Neuronal stem cell (in vitro differentiated cells): ENCODE data around the gene FAM20B.

Source experiments
- DNase-seq: peaks from one replicate; pipeline ENCODE4 v3.0.0-alpha.2; 2013; ENCODE audit warnings: low spot score
- H2AFZ ChIP-seq: one replicate; pipeline ENCODE4 v1.6.1; 2013; ENCODE audit warnings: mild to moderate bottlenecking, low read length, inconsistent platforms
- H2AK5ac ChIP-seq: 2 replicates; pipeline ENCODE4 v1.6.1; 2013; ENCODE audit warnings: low read depth, mild to moderate bottlenecking, inconsistent platforms, low read length, moderate library complexity, mixed read lengths
- H2BK120ac ChIP-seq: 2 replicates; pipeline ENCODE4 v1.6.1; 2013; ENCODE audit warnings: low read depth, mild to moderate bottlenecking, inconsistent platforms, low read length, moderate library complexity, mixed read lengths
- H2BK12ac ChIP-seq: one replicate; pipeline ENCODE4 v1.6.1; 2013; ENCODE audit warnings: low read length, inconsistent platforms
- H2BK15ac ChIP-seq: 2 replicates; pipeline ENCODE4 v1.6.1; 2013; ENCODE audit warnings: mild to moderate bottlenecking, low read length, inconsistent platforms, mixed read lengths
- H2BK5ac ChIP-seq: one replicate; pipeline ENCODE4 v1.6.1; 2013; ENCODE audit warnings: inconsistent platforms, mild to moderate bottlenecking, low read length, moderate library complexity
- H3K14ac ChIP-seq: one replicate; pipeline ENCODE4 v1.6.1; 2013; ENCODE audit warnings: low read length, inconsistent platforms
- H3K18ac ChIP-seq: 2 replicates; pipeline ENCODE4 v1.6.1; 2013; ENCODE audit warnings: low read length, inconsistent platforms
- H3K23ac ChIP-seq: 2 replicates; pipeline ENCODE4 v1.6.1; 2013; ENCODE audit warnings: low read depth, mild to moderate bottlenecking, mixed read lengths, low read length, inconsistent platforms; ENCODE audit not compliant: poor library complexity
- H3K27ac ChIP-seq: replicated peaks from 3 replicates; pipeline ENCODE4 v1.5.1; 2013; ENCODE audit warnings: low read length, inconsistent platforms
- H3K27me3 ChIP-seq, 3 experiments: 2 replicates each; pipeline ENCODE4 v1.6.1; 2013; ENCODE audit warnings: low read length in 3 of 3, mild to moderate bottlenecking in 2 of 3, inconsistent platforms in 1 of 3, low read depth in 1 of 3, mixed read lengths in 1 of 3, moderate library complexity in 1 of 3; ENCODE audit not compliant: control insufficient read depth in 3 of 3, insufficient read depth in 3 of 3
- H3K36me3 ChIP-seq, 2 donors: replicated peaks in 1 of 2; 2 replicates each; pipeline ENCODE4 v1.6.1; 2013; ENCODE audit warnings: low read length in 2 of 2; ENCODE audit not compliant: control insufficient read depth in 2 of 2, insufficient read depth in 2 of 2
- H3K4ac ChIP-seq: 2 replicates; pipeline ENCODE4 v1.6.1; 2013; ENCODE audit warnings: inconsistent platforms, mild to moderate bottlenecking, low read length, moderate library complexity
- H3K4me1 ChIP-seq, 2 donors: 1 replicate in 1 of 2; 2 replicates in 1 of 2; pipeline ENCODE4 v1.6.1; 2013; ENCODE audit warnings: low read length in 2 of 2, low read depth in 1 of 2; ENCODE audit not compliant: control insufficient read depth in 2 of 2, insufficient read depth in 1 of 2
- H3K4me2 ChIP-seq: one replicate; pipeline ENCODE4 v1.6.1; 2013; ENCODE audit warnings: mild to moderate bottlenecking, low read length, inconsistent platforms; ENCODE audit not compliant: insufficient read depth, poor library complexity, severe bottlenecking
- H3K4me3 ChIP-seq, 2 donors: 2 replicates each; pipeline ENCODE4 v1.5.1; 2013; ENCODE audit warnings: low read length in 2 of 2, mild to moderate bottlenecking in 2 of 2, inconsistent platforms in 1 of 2, moderate library complexity in 1 of 2
- H3K79me1 ChIP-seq: one replicate; pipeline ENCODE4 v1.6.1; 2013; ENCODE audit warnings: low read depth, mild to moderate bottlenecking, inconsistent platforms, low read length, moderate library complexity
- H3K9ac ChIP-seq: one replicate; pipeline ENCODE4 v1.6.1; 2013; ENCODE audit warnings: mild to moderate bottlenecking, low read depth, low read length, inconsistent platforms; ENCODE audit not compliant: poor library complexity
- H3K9me3 ChIP-seq, 2 donors: replicated peaks in 1 of 2; 2 replicates each; pipeline versions ENCODE3 to v1.6.1; 2013; ENCODE audit warnings: low read length in 2 of 2, mild to moderate bottlenecking in 2 of 2, inconsistent platforms in 1 of 2, low read depth in 1 of 2, mixed read lengths in 1 of 2, moderate library complexity in 1 of 2; ENCODE audit not compliant: control insufficient read depth in 2 of 2, insufficient read depth in 1 of 2
- H4K8ac ChIP-seq: one replicate; pipeline ENCODE4 v1.6.1; 2013; ENCODE audit warnings: low read depth, mild to moderate bottlenecking, inconsistent platforms, low read length, moderate library complexity
- H4K91ac ChIP-seq: one replicate; pipeline ENCODE4 v1.6.1; 2013; ENCODE audit warnings: low read length, low read depth, mild to moderate bottlenecking, inconsistent platforms; ENCODE audit not compliant: poor library complexity
- WGBS, 2 donors: extraction: QIAGEN DNeasy Blood & Tissue Kit; methylation state at CpG; one replicate each; pipeline ENCODE4 v1.1.7; 2013; ENCODE audit warnings: missing lambda C conversion rate in 2 of 2, mixed read lengths in 1 of 2; ENCODE audit not compliant: insufficient read length in 2 of 2, insufficient replicate concordance in 1 of 2; ENCODE audit errors: extremely low coverage in 2 of 2; 5-methylcytosine and 5-hydroxymethylcytosine counted together

The FAM20B gene

DNA sequence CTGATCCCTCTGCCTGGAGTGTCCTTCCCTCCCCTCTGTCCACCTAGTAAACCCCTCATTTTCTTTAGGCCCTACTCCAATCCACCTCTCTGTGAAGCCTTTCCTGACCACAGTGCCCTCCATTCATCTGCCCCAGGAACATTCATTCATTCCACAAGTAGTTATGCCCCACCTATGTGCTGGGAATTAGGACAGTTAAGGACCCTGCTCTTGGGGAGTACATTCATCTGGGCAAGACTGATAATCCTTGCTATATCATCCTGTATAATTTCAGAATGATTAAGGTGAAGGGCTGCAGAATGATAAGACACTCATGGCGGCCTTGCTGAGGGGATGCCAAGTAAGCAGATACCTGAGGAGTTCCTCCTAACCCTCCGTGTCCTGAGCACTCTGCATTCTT is 10.3 kb upstream of the FAM20B start:
- H2BK15ac ChIP-seq: no peak overlapping the region
- no CpG with 5 or more reads among the region's 2 CpGs for WGBS, 2 donors
- no peak for DNase-seq

DNA sequence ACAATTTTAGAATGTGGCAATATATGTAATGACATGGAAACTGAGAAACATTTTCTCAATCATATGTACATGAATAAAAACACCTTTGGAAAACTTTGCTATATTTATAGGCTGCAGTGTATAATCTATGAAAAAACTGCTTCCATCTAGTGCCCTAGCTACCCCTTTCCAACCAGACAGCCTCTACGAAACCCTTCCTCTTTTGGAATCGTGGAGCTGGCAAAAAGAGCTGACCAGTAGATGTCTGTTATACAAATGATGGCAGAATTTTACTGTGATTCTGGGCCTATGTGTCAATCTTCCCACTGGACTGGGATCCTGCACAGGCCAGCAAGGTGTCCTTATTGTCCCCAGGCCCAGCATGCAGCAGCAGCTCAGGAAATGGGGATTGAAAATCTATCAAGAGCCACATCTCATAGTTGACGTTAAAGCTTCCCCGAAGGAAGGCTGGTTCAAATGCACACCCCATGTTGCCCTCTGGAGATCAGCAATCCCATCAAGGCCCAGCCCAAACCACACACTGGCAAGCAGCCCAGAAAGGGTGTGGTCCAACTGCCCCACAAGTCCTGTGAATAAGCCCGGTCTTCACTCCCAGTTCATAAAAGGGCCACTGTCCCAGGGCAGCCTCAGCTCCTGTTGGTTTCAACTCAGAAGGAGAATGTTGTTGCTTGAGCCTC is 8.8 kb upstream of the FAM20B start:
- H3K27ac ChIP-seq: no peak overlapping the region
- H3K9me3 ChIP-seq: no peaks in the 10 kb centered on the region
- no peak overlapping the region for H3K4ac ChIP-seq
- H2AK5ac ChIP-seq: no peak overlapping the region
- H2BK15ac ChIP-seq: no peak overlapping the region
- no peak overlapping the region for H2BK120ac ChIP-seq
- no CpG with 5 or more reads among the region's 5 CpGs for WGBS, 2 donors
- H3K27me3 ChIP-seq: peaks cover 0 to 3% (median 0%) of the 10 kb centered on the region in 3 experiments
- H2AFZ ChIP-seq: no peak overlapping the region
- H3K4me3 ChIP-seq: no peak overlapping the region
- H2BK12ac ChIP-seq: no peak overlapping the region
- H2BK5ac ChIP-seq: no peak overlapping the region
- H3K14ac ChIP-seq: no peak overlapping the region
- no peak overlapping the region for H3K18ac ChIP-seq
- H3K4me2 ChIP-seq: no peak overlapping the region
- H4K8ac ChIP-seq: no peak overlapping the region
- no peaks in the 10 kb centered on the region for H3K79me1 ChIP-seq
- H3K4me1 ChIP-seq: no peaks in the 10 kb centered on the region
- no peaks in the 10 kb centered on the region for H3K36me3 ChIP-seq
- H3K9ac ChIP-seq: no peak overlapping the region
- no peak overlapping the region for H4K91ac ChIP-seq
- no peak for DNase-seq
- peak overlapping the region; percentile 12 for H3K23ac ChIP-seq

More for the DNA sequence above, 10.3 kb upstream of the FAM20B start:
- no peak overlapping the region for H2AFZ ChIP-seq
- no peak overlapping the region for H3K18ac ChIP-seq
- no peak overlapping the region for H3K14ac ChIP-seq
- no peak overlapping the region for H3K23ac ChIP-seq
- no peak overlapping the region for H2AK5ac ChIP-seq
- H4K8ac ChIP-seq: no peak overlapping the region
- no peaks in the 10 kb centered on the region for H3K36me3 ChIP-seq
- no peak overlapping the region for H3K9ac ChIP-seq
- H3K27ac ChIP-seq: no peak overlapping the region
- no peak overlapping the region for H2BK5ac ChIP-seq
- no peaks in the 10 kb centered on the region for H3K4me1 ChIP-seq
- no peak overlapping the region for H2BK120ac ChIP-seq
- no peak overlapping the region for H3K4me3 ChIP-seq
- H3K9me3 ChIP-seq: no peaks in the 10 kb centered on the region
- H3K4ac ChIP-seq: no peak overlapping the region
- H3K27me3 ChIP-seq: peaks cover 0 to 3% (median 0%) of the 10 kb centered on the region in 3 experiments
- no peak overlapping the region for H4K91ac ChIP-seq
- H3K4me2 ChIP-seq: no peak overlapping the region
- no peaks in the 10 kb centered on the region for H3K79me1 ChIP-seq
- H2BK12ac ChIP-seq: no peak overlapping the region

DNA sequence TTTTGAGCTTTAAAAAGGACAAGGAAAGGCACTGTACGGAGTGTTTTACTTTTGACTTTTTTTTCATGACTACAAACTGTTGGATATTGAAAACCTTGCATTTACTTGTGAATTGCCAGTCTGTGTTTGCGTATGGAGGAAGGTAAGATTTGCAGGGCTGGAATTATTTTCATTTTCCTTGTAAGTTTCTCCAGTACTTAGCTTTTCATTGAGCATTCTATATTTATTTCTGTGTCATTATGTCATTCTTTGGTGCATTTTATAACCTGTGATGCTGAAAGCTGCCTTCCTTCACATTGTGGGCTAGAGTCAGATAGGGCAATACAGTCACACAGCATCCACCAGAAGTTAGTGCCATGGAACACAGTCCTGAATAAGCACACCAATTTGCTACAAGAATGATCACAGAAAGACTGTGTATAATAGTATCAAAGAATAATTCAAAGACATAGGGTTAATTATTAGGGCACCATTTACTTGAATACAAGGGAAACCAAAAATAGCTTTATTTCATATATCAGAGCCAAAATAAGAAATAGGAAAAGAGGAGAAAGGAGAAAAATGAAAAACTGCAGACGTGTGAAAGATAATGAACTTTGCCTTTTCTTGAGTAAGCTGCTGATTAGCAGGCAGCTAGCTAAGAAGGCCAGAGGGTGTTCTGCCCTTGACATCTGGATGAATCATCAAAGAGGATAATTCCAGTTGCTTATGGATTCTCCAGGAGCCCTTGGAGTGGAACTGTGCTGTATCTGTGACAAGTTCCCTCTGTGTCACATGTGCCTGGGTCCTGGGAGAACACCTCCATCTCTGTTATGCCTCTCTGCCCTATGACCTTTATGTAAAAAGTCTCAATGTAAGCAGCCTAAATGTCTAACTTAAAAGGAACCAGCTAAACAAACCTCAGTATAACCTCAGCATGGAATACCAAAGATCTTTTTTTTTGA is 8.0 kb upstream of the FAM20B start:
- no peaks in the 10 kb centered on the region for H3K4me1 ChIP-seq
- no peak overlapping the region for H3K23ac ChIP-seq
- no peak overlapping the region for H2BK120ac ChIP-seq
- no peaks in the 10 kb centered on the region for H3K79me1 ChIP-seq
- no peak overlapping the region for H2BK15ac ChIP-seq
- no peak overlapping the region for H3K14ac ChIP-seq
- no peaks in the 10 kb centered on the region for H3K9me3 ChIP-seq
- no peak overlapping the region for H2AK5ac ChIP-seq
- H2AFZ ChIP-seq: no peak overlapping the region
- no peak overlapping the region for H3K9ac ChIP-seq
- no peak overlapping the region for H3K4me2 ChIP-seq
- WGBS, 2 donors: no CpG with 5 or more reads among the region's 3 CpGs
- no peak overlapping the region for H4K91ac ChIP-seq
- no peak overlapping the region for H3K27ac ChIP-seq
- no peak overlapping the region for H2BK12ac ChIP-seq
- no peak overlapping the region for H3K4ac ChIP-seq
- H3K27me3 ChIP-seq: peaks cover 0 to 3% (median 0%) of the 10 kb centered on the region in 3 experiments
- no peaks in the 10 kb centered on the region for H3K36me3 ChIP-seq
- H3K18ac ChIP-seq: no peak overlapping the region
- no peak overlapping the region for H2BK5ac ChIP-seq
- no peak for DNase-seq
- H3K4me3 ChIP-seq: no peak overlapping the region
- H4K8ac ChIP-seq: no peak overlapping the region

DNA sequence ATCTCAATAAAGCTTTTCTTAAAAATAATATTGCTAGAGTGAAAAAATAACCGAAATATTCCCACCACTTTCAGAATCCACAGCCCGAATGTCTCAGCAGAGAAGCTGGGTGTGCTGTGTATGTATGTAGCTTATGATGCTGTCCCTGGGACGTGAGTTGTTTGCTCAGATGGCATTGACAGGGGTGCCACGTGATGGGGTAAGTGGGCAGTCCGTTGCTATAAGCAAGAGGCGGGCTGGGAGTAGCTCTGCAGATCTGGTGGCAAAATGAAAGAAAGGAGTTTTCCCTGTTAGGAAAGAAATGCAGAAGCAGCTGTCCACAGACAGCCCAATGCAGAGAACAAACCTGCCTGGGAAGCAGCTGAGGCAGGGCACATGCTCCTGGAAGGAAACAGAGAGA is 3.8 kb upstream of the FAM20B start:
- DNase-seq: no peak
- no peak overlapping the region for H2BK12ac ChIP-seq
- H3K4me1 ChIP-seq: peaks cover 0 to 2% of the 10 kb centered on the region in 2 donors

More for the DNA sequence above, 3.8 kb upstream of the FAM20B start:
- H3K36me3 ChIP-seq: no peaks in the 10 kb centered on the region
- H4K8ac ChIP-seq: no peak overlapping the region
- no peak overlapping the region for H3K23ac ChIP-seq
- no peak overlapping the region for H2BK5ac ChIP-seq
- no peak overlapping the region for H3K4me2 ChIP-seq
- WGBS, 2 donors: no CpG with 5 or more reads among the region's 6 CpGs
- H3K18ac ChIP-seq: no peak overlapping the region
- H2AFZ ChIP-seq: peak overlapping the region; percentile 1
- no peaks in the 10 kb centered on the region for H3K9me3 ChIP-seq
- no peak overlapping the region for H2BK15ac ChIP-seq
- H3K9ac ChIP-seq: no peak overlapping the region
- no peak overlapping the region for H3K27ac ChIP-seq
- H3K14ac ChIP-seq: no peak overlapping the region
- no peak overlapping the region for H4K91ac ChIP-seq
- no peak overlapping the region for H2BK120ac ChIP-seq
- no peaks in the 10 kb centered on the region for H3K79me1 ChIP-seq
- H3K4ac ChIP-seq: no peak overlapping the region
- H2AK5ac ChIP-seq: no peak overlapping the region
- H3K27me3 ChIP-seq: peaks cover 0 to 9% (median 0%) of the 10 kb centered on the region in 3 experiments
- no peak overlapping the region for H3K4me3 ChIP-seq
